ENCODE data around the gene CRTC2.
"Not testable (repeated sequence)": the region's sequence is repeated elsewhere in the genome, so short reads cannot be mapped to it uniquely, and the experiment has no call there.

The CRTC2 gene

DNA sequence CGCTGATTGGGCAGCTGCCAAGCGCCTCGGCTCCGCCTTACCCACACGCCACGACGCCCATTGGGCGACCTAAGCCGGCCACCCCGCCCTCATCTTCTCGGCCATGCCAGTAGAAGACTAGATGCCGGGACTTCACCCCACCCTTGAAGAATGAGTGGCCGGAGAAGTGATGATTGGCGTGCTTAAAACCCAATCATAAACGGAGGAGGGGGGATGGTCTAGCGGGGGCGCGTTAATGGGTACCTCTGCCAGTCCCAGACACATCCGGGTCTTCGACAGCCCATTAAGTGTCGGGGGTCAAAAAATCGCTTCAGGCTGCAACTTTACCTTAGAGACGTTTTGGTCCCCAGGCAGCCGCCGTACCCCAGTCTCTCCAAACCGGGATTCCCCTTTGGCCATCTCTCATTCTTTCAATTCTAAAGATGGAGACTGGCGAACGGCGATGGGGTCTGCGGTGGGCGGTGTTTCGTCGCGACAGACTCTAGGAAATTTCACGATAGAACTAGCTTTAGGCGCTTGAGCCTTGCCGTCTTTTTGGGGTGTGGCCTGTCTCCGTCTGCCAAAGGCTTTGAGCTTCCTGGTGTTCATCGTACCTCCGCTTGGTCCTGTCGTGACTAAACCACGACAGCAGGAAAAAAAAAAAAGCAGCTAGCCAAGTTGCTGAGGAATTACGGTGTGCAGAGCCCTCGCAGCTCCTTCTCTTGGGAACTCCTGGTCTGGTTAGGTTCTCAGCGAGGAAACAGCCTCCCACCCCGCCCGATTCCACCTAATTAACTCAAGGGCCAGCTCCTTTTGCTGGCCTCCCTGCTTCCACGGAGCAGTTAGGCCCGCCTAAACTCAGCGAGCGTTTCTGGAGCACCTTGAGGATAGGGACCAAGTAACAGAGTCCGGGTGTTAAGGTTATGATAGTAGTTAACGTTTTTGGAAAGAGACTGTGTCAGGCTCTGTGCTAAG lies 35.2 kb downstream of the CRTC2 start, which contains the start of gene GATAD2B:
Gene GATAD2B, minus strand, starts transcription at position 1 of the 954 bp plus-strand sequence. CDS start 94,625 bp downstream, outside the sequence.
- DNase-seq = peak; percentile 100

DNA sequence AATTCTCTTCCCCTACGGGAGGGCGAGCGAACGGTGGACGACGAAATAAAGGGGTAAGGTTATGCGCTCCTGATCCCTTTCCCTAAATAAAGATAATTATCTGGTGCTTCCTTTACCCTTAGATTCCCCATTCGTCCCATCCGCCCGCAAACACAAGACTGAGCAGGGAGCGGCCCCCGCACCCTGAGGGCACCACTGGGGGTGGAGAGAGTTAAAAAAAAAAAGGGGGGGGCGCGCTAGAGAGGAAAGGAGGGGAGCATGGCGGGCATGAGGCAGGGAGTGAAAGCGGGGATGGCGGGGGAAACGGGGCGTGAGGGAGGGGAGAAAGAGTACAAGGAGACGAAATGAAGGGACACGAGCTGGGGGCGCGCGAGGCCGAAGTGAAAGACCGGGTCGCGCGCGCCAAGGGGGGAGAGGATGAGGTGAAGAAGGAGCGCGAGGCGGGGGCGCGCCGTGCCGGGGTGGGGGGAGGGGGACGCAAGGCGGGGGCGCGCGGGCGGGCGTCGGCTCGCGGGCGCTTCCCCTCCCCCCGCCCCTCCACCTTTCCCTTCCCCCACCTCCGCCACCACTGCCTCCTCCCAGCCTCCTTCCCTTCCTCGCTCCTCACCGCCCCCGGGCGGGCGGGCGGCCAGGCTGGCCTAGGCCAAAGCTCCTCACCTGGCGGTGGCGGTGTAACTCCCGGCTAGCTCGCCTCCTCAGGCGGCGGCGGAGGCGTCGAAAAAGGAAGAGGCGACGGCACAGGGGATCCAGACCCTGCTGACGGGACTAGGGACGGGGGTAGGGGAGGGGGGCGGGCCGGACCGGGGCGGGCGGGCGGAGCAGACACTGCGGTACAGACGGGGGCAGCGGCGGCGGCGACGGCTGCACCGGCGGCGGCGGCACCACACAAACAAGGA lies 36.1 kb downstream of the CRTC2 start:
- DNase-seq = peak; percentile 84

DNA sequence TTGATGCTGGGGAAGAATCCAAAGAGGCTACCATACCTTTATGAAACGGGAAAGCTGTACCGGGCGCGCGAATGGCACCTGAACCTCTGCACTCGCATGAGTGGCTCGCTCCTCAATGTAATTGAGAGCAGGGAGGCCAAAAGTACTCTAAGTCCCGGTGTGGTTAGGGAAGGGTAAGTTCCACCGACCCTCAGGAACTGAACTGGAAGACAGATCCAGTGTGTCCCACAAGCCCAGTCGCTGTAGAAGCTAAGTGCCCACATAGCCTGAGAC lies 36.7 kb downstream of the CRTC2 start:
- no peak for DNase-seq

DNA sequence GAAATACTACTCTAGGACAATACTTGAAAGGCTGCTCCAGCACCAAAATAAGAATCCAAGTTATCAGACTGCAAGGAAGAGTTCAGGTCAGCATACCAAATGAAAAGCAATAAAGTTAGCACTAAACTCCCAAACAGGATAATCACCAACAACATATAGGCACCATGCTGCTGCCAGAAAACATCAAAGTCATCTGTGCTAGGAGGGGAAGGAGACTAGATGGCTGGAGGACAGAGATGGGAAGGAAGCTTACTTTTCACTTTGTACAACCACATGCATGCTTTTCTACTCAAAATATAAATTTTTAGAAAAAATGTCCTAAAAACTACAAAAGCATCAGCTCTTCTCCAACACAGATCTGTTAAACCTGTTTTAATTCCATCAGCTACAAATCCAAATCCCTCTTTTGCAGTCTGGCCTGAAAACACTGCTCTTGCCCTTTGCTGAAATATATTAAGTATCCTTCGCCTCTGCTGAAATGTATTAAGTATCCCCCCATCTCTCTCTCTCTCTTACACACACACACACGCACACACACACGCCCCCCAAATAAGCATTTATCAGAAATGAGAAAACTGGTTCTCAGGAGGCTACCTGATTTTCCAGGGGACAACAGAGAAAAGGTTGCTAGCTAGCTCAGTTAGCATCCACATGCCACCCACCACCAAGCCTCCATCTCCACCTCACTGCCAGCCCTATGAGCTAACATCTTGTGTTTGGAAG lies 37.2 kb downstream of the CRTC2 start:
- no peak for DNase-seq

DNA sequence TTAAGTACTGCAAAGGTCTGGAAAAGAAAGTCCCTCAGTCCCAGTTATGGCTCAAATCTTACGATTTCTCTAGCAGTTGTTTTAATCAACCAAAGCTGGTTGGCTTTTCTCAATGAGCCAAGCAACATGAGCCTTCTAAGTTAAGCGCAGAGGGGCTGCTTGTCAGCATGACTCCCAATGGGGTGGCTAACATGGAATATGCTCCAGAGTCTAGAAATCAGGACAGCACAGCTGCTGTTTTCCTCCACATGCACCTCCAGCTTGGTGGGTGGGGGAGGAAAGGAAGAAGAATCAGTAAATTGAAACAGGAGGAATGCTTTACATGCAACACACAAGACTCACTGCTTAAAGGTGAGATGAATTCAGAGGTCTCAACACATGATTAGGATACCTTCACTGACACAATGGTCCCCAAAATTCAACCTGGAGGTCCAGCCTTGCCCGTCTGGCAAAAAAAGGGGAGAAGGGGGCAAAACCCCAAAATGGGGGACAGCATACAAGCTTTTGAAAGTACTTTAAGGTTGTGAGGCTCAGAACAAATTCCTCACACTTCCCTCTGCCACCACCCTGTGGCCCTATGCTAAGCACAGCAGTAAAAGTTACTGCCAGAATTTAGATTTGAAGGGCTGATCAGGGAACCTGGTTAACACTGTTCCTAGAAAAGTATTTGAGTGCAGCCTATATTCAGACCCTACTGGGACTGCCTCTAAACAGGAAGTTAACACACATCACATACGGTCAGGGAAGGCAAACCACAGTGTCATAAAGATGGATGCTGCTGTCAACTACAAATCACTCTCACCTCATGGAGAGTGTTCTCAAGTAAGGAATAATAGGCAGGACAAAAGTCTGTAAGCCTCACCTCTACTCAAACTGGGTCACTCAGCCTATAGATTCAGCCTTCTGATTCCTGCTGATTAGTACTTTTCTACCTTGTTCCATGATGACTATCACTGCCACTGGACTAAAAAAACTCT lies 38.2 kb downstream of the CRTC2 start:
- no peak for DNase-seq

DNA sequence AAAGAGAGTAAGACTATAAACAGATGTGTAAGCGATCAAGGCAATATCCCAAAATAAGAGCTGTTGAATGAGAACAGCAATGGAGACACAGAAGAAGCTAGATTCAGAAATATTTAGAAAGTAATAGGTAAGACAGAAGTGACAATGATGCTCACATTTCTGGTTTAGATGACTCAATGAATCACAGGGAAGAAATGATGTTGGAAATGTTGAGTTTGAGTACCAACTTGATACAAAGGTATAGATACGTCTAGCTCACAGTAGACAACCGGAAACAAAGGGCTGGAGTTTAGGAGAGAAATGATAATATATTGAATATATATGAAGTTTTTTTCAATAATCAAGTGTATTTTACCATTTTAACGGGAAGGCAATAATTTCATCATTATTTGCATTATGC lies 42.1 kb downstream of the CRTC2 start:
- DNase-seq = no peak

DNA sequence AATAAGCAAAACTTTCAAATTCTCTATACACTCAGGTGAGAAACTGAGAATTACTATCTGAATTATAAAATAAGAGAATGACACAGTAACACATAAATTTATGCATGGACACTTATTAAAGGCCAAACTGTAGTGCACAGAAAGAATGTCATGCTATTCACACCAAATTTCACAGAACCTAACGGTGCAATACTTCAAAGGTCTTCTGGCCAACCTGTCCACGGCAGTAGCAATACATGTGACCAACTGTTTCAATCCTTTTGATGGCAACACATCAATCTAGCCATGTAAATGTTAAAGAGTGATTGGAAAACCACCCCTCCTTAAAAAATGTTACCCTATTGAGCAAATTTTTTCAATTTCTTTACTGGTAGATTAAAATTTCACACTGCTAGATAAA lies 46.1 kb downstream of the CRTC2 start:
- no peak for DNase-seq

DNA sequence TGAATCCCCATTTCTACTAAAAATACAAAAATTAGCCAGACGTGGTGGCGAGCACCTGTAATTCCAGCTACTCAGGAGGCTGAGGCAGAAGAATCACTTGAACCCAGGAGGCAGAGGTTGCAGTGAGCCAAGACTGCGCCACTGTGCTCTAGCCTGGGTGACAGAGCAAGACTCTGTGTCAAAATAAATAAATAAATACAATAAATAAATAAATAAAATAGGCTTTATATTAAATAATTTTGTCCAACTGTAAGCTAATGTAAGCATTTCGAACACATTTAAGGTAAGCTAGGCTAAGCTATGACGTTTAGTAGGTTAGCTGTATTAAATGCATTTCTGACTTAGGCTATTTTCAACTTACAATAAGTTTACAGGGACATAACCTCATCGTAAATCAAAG lies 47.9 kb downstream of the CRTC2 start:
- not testable (repeated sequence) for DNase-seq

DNA sequence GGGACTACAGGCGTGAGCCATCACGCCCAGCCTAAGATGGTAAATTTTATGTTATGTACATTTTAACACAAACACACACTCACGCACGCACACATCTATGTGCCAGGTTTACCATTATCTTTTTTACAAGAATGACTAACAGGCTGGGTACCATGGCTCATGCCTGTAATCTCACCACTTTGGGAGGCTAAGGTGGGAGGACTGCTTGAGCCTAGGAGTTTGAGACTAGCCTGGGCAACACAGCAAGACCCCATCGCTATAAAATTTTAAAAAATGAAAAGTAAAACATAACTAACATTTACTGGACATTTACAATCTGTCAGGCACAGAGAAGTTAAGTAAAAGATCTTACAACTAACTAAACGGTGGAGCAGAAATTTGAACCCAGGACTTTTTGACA lies 50.3 kb downstream of the CRTC2 start:
- no peak for DNase-seq

DNA sequence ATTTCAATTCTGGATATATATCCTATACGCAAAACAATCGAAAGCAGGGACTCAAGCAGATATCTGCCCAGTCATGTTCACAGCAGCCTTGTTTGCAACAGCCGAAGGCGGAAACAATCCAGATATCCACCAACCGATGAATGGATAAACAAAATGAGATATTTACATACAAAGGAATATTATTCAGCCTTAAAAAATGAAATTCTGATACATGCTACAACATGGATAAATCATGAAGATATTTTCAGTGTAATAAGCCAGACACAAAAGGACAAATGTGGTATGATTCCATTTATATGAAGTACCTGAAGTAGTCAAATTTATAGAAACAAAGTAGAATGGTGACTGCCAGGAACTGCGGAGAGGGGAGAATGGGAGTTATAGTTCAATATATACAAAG lies 51.3 kb downstream of the CRTC2 start:
- no peak for DNase-seq

DNA sequence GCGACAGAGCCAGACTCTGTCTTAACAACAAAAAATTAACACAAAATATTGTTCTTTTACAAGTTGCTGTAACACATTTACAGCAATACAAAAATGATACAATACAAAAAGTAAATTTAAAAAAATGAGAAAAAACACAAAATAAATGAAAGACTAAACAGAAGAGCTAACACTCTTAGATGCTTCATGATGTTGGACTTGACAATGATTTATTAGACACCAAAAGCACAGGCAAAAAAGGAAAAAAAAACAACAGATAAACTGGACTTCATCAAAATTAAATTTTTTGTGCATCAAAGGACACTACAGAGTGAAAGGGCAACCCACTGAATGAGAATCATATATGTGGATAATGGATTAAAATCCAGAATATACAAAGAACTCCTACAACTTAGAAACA lies 52.0 kb downstream of the CRTC2 start:
- no peak for DNase-seq

DNA sequence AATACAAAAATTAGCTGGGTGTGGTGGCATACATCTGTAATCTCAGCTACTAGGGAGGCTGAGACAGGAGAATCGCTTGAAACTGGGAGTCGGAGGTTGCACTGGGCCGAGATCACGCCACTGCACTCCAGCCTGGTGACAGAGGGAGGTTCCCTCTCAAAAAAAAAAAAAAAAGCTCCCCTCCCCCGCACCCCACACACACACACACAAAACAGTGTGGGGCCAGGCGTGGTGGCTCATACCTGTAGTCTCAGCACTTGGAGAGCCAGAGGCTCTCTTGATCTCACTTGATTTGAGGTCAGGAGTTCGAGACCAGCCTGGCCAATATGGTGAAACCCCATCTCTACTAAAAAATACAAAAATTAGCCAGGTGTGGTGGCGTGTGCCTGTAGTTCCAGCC lies 52.5 kb downstream of the CRTC2 start:
- DNase-seq = not testable (repeated sequence)

DNA sequence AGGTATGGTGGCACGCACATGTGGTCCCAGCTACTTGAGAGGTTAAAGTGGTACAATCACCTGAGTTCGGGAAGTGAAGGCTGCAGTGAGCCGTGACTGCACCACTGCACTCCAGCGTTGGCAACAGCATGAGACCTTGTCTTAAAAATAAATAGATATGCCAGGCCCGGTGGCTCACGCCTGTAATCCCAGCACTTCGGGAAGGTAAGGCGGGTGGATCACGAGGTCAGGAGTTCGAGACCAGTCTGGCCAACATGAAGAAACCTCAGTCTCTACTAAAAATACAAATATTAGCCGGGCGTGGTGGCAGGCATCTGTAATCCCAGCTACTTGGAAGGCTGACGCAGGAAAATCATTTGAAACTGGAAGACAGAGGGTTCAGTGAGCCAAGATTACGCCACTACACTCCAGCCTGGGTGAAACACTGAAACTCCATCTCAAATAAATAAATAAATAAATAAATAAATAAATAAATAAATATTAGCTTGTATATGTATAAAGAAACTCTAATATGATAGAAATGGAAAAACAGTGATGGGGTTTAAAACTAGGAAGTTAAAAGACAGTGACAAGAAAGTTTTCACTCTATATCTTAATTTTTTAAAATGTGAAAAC lies 54.5 kb downstream of the CRTC2 start:
- DNase-seq = no peak

DNA sequence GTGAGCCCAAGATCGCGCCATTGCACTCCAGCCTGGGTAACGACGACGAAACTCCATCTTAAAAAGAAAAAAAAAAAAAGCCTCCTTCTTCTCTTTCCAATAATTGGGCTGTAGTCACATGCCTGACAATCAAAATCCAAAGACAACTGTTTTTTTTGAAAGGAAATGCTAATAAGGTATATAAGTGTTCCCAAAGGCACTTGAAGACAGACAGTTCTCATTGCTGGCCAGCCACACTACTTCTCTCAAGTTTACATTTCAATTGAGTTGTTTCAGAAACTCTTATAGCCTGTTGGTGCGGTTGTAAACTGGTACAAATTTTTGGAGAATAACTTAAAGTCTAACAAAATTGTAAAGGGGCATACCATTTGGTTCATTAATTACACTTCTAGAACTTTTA lies 58.9 kb downstream of the CRTC2 start:
- DNase-seq = no peak
